Measurements from ENCODE around the gene CCT3.

- no peak for TF ChIP-seq CTCF (IDR thresholded peaks at IDR 0.05)
- no peak for TF ChIP-seq POLR2A (IDR thresholded peaks at IDR 0.05)
Measured at GRCh38 chr1:156358641-156359040, 20.5 kb upstream of the CCT3 start.

All from adrenal gland (tissue), 5 donors.